Measurements from ENCODE around the gene SP100. TPM values are rescaled to one million over a fixed set of nuclear protein-coding genes. Genes with fewer than 3 reads are reported as not detected.

The SP100 gene
- total RNA-seq, 2 donors from 2014 or later, result 0.11 to 0.70 TPM

DNA sequence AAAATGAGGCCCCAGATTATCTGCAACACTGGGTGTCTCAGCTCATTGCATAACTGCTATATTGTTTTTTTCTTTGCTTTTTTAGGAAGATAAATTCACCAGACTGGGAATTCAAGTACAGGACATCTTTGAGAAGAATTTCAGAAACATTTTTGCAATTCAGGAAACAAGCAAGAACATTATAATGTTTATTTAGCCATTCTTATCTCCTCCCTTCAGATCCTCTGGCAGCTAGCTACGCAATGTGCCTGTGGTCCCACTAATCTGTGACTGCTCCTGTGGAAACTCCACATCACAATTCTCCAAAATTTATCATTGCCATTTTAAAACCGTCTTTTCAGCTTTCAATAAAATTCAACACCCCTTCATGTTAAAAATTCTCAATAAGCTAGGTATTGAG, 126.8 kb downstream of the SP100 start:
- H3K27me3 Mint-ChIP-seq (ENCODE audit: insufficient read depth), result no peaks in the 10 kb centered on the region
- H3K4me3 ChIP-seq (ENCODE audit: low read length), result no peak overlapping the region
- H3K9me3 Mint-ChIP-seq, result peaks cover 3% of the 10 kb centered on the region
- H3K9me3 ChIP-seq (ENCODE audit: control insufficient read depth, low read length), result no peaks in the 10 kb centered on the region
- H3K36me3 Mint-ChIP-seq (ENCODE audit: low read depth), result no peaks in the 10 kb centered on the region
- H3K36me3 ChIP-seq (ENCODE audit: control insufficient read depth, insufficient read depth, low read length), result no peaks in the 10 kb centered on the region
- no peak overlapping the region for H3K9ac ChIP-seq (ENCODE audit: extremely low read depth, low read length, poor library complexity, severe bottlenecking)
- H3K4me3 Mint-ChIP-seq, result no peak overlapping the region
- DNase-seq, result no peak
- H3K27ac ChIP-seq (ENCODE audit: low read depth, low read length), result no peak overlapping the region
- WGBS, 2 experiments (ENCODE audit: insufficient coverage in 1 of 2, insufficient read length in 1 of 2), result 81 to 100% methylated on average over 1 to 2 of the region's 2 CpGs
- no peak overlapping the region for H3K27ac Mint-ChIP-seq
- H3K4me1 Mint-ChIP-seq, result no peaks in the 10 kb centered on the region
- no peaks in the 10 kb centered on the region for H3K4me1 ChIP-seq (ENCODE audit: control insufficient read depth, insufficient read depth, low read length)
- H3K27me3 ChIP-seq (ENCODE audit: control insufficient read depth, insufficient read depth, low read length, poor library complexity, severe bottlenecking), result no peaks in the 10 kb centered on the region
- TF ChIP-seq, protein P1, sequence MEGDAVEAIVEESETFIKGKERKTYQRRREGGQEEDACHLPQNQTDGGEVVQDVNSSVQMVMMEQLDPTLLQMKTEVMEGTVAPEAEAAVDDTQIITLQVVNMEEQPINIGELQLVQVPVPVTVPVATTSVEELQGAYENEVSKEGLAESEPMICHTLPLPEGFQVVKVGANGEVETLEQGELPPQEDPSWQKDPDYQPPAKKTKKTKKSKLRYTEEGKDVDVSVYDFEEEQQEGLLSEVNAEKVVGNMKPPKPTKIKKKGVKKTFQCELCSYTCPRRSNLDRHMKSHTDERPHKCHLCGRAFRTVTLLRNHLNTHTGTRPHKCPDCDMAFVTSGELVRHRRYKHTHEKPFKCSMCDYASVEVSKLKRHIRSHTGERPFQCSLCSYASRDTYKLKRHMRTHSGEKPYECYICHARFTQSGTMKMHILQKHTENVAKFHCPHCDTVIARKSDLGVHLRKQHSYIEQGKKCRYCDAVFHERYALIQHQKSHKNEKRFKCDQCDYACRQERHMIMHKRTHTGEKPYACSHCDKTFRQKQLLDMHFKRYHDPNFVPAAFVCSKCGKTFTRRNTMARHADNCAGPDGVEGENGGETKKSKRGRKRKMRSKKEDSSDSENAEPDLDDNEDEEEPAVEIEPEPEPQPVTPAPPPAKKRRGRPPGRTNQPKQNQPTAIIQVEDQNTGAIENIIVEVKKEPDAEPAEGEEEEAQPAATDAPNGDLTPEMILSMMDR (conservative IDR thresholded peaks at IDR 0.05), result no peak

DNA sequence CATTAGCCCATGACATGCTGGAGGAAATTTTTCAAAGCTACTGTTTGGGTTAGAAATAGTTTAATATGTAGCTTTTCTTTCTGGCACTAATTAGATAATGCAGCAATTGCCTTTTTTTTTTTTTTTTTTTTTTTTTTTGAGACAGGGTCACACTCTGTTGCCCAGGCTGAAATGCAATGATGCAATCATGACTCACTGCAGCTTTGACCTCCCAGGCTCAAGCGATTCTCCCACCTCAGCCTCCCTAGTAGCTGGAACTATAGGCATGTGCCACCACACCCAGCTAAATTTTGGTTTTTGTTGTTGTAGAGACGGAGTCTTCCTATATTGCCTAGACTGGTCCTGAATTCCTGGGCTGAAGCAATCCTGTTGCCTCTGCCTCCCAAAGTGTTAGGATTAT, 136.2 kb downstream of the SP100 start:
- H3K4me3 Mint-ChIP-seq, result no peak overlapping the region
- Histone ChIP-seq H3K27me3 (ENCODE audit: control insufficient read depth, insufficient read depth, low read length, poor library complexity, severe bottlenecking) (no peaks in the 10 kb centered on the region), H3K36me3 (ENCODE audit: control insufficient read depth, insufficient read depth, low read length) (no peaks in the 10 kb centered on the region), H3K4me1 (ENCODE audit: control insufficient read depth, insufficient read depth, low read length) (no peaks in the 10 kb centered on the region), H3K4me3 (ENCODE audit: low read length) (no peak overlapping the region), H3K27ac (ENCODE audit: low read depth, low read length) (no peak overlapping the region), H3K9me3 (ENCODE audit: control insufficient read depth, low read length) (peaks cover 6% of the 10 kb centered on the region), H3K9ac (ENCODE audit: extremely low read depth, low read length, poor library complexity, severe bottlenecking) (no peak overlapping the region)
- H3K9me3 Mint-ChIP-seq, result peaks cover 24% of the 10 kb centered on the region
- WGBS, 2 experiments (ENCODE audit: insufficient coverage in 1 of 2, insufficient read length in 1 of 2), result 88 to 98% methylated on average over 1 to 2 of the region's 2 CpGs
- H3K27me3 Mint-ChIP-seq (ENCODE audit: insufficient read depth), result no peaks in the 10 kb centered on the region
- no peak overlapping the region for H3K27ac Mint-ChIP-seq
- TF ChIP-seq, protein P1 (conservative IDR thresholded peaks at IDR 0.05), result no peak
- H3K36me3 Mint-ChIP-seq (ENCODE audit: low read depth), result no peaks in the 10 kb centered on the region
- no peak for DNase-seq
- no peaks in the 10 kb centered on the region for H3K4me1 Mint-ChIP-seq

DNA sequence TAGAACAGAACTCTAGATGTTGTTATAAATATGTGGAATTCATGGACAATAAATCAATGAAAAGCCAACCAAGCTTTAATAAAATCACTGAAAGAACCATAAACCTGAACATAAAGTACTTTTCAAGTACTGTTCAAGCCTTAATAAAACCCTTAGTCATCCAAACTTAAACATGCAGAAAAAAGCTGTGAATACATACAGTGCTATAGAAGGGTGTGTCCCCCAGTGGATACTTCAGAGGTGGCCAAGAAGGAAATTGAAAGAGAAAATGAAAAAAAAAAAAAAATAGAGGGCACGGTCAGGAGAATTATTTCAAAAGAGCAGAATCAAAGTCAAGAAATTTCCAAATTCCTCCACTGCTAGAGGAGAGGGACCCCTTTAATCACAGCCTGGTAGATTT, 141.1 kb downstream of the SP100 start:
- no peaks in the 10 kb centered on the region for H3K36me3 Mint-ChIP-seq (ENCODE audit: low read depth)
- peaks cover 24% of the 10 kb centered on the region for H3K9me3 Mint-ChIP-seq
- TF ChIP-seq, protein P1 (conservative IDR thresholded peaks at IDR 0.05), result no peak
- no peaks in the 10 kb centered on the region for H3K27me3 ChIP-seq (ENCODE audit: control insufficient read depth, insufficient read depth, low read length, poor library complexity, severe bottlenecking)
- H3K4me3 Mint-ChIP-seq, result no peak overlapping the region
- H3K4me1 Mint-ChIP-seq, result no peaks in the 10 kb centered on the region
- no peaks in the 10 kb centered on the region for H3K36me3 ChIP-seq (ENCODE audit: control insufficient read depth, insufficient read depth, low read length)
- no peak for DNase-seq
- 75% methylated on average over 1 of the region's 1 CpG; no CpG with 5 or more reads in 1 of the 2 experiments for WGBS, 2 experiments (ENCODE audit: insufficient coverage in 1 of 2, insufficient read length in 1 of 2)
- no peaks in the 10 kb centered on the region for H3K27me3 Mint-ChIP-seq (ENCODE audit: insufficient read depth)
- no peak overlapping the region for H3K27ac Mint-ChIP-seq
- no peak overlapping the region for H3K4me3 ChIP-seq (ENCODE audit: low read length)
- no peaks in the 10 kb centered on the region for H3K4me1 ChIP-seq (ENCODE audit: control insufficient read depth, insufficient read depth, low read length)
- no peak overlapping the region for H3K27ac ChIP-seq (ENCODE audit: low read depth, low read length)
- H3K9ac ChIP-seq (ENCODE audit: extremely low read depth, low read length, poor library complexity, severe bottlenecking), result no peak overlapping the region
- peaks cover 6% of the 10 kb centered on the region for H3K9me3 ChIP-seq (ENCODE audit: control insufficient read depth, low read length)

Data from endodermal cell (in vitro differentiated cells).